PC-9 (cell line): ENCODE results near the gene GYS1. TPM values are rescaled to one million over a fixed set of nuclear protein-coding genes. Genes with fewer than 3 reads are reported as not detected.

ENCODE experiments used
- BruUV-seq: library from RNA; stranded (reverse); fragments of 400-500 nt; replicated peaks from 2 replicates; lab custom pipeline; 2021; lab: Mats Ljungman, UMichigan
- CTCF ChIA-PET: fragments of 300-600 bp; sonication (Branson Sonifier 250); formaldehyde crosslinking; loops from one replicate; lab custom pipeline; 2022; ENCODE audit warnings: antibody characterized with exemption; lab: Charles Lee
- POLR2A ChIA-PET: fragments of 300-600 bp; sonication (Branson Sonifier 250); formaldehyde crosslinking; loops from one replicate; lab custom pipeline; 2022; ENCODE audit warnings: antibody characterized with exemption; ENCODE audit not compliant: unreplicated experiment; lab: Charles Lee
- DNase-seq, 2 experiments: peaks; one replicate each; pipeline versions ENCODE4 v3.0.0 to v3.0.0-alpha.2; 2015 to 2022; ENCODE audit warnings: mixed read lengths in 1 of 2
- H2AFZ ChIP-seq: fragments of 200-600 bp; sonication (generic); 2 replicates; pipeline ENCODE4 v1.8.1; 2017; ENCODE audit warnings: antibody characterized with exemption
- H3F3A ChIP-seq: fragments of 200-600 bp; sonication (generic); 2 replicates; pipeline ENCODE4 v1.8.1; 2017; ENCODE audit warnings: antibody characterized with exemption, mild to moderate bottlenecking, low read depth; ENCODE audit not compliant: insufficient read depth
- H3K27ac ChIP-seq: fragments of 200-600 bp; sonication (generic); 2 replicates; pipeline ENCODE4 v1.6.1; 2016; ENCODE audit warnings: mixed run types
- H3K27me3 ChIP-seq: fragments of 200-600 bp; sonication (generic); 2 replicates; pipeline ENCODE4 v1.6.1; 2016; ENCODE audit warnings: low read depth, mixed run types; ENCODE audit not compliant: insufficient read depth
- H3K36me3 ChIP-seq: fragments of 200-600 bp; sonication (generic); 2 replicates; pipeline ENCODE4 v1.6.1; 2016; ENCODE audit warnings: low read depth, mixed run types
- H3K4me1 ChIP-seq: fragments of 200-600 bp; sonication (generic); replicated peaks from 2 replicates; pipeline ENCODE4 v1.6.1; 2016; ENCODE audit warnings: mixed run types; ENCODE audit not compliant: insufficient read depth
- H3K4me2 ChIP-seq: fragments of 200-600 bp; sonication (generic); 2 replicates; pipeline ENCODE4 v1.6.1; 2017; ENCODE audit warnings: mixed run types
- H3K4me3 ChIP-seq: fragments of 200-600 bp; sonication (generic); 2 replicates; pipeline ENCODE4 v1.6.1; 2016; ENCODE audit warnings: mixed run types
- H3K79me2 ChIP-seq: fragments of 200-600 bp; sonication (generic); 2 replicates; pipeline ENCODE4 v1.6.1; 2017; ENCODE audit warnings: low read depth, mixed run types
- H3K9me2 ChIP-seq: fragments of 200-600 bp; sonication (generic); 2 replicates; pipeline ENCODE4 v1.8.1; 2017; ENCODE audit warnings: mild to moderate bottlenecking; ENCODE audit not compliant: insufficient read depth
- H3K9me3 ChIP-seq: fragments of 200-600 bp; sonication (generic); 2 replicates; pipeline ENCODE4 v1.8.1; 2016; ENCODE audit warnings: low read depth; ENCODE audit not compliant: insufficient read depth
- H4K20me1 ChIP-seq: fragments of 200-600 bp; sonication (generic); 2 replicates; pipeline ENCODE4 v1.8.1; 2017; ENCODE audit not compliant: insufficient read depth
- CTCF ChIP-seq: fragments of 200-600 bp; sonication (generic); conservative IDR thresholded peaks from 2 replicates; pipeline ENCODE4 v1.6.1; 2017; ENCODE audit warnings: mixed run types, antibody characterized with exemption, mild to moderate bottlenecking, moderate library complexity
- EZH2 ChIP-seq: fragments of 200-600 bp; sonication (generic); IDR thresholded peaks from 2 replicates; pipeline ENCODE4 v1.8.0; 2017; ENCODE audit warnings: antibody characterized with exemption, low read depth
- intact Hi-C: fragments of 100-400 bp; cut with micrococcal nuclease; formaldehyde crosslinking; loops from one replicate; pipeline ENCODE4 v1.10.0; 2022; ENCODE audit not compliant: unreplicated experiment
- total RNA-seq: library from RNA; stranded (reverse); gene quantifications from 2 replicates; pipeline ENCODE4 v1.2.3, GENCODE V29; 2021

The GYS1 gene
- total RNA-seq, 1 experiment from 2014 or later = 54.2 TPM

- Histone ChIP-seq H2AFZ (no peak overlapping the region), H3K9me2 (no peaks in the 10 kb centered on the region), H3K27me3 (no peaks in the 10 kb centered on the region), H4K20me1 (peaks cover 4% of the 10 kb centered on the region; the same call in 1 of the 2 replicates), H3K27ac (no peak overlapping the region), H3K4me2 (no peak overlapping the region), H3F3A (peaks cover 20% of the 10 kb centered on the region), H3K4me3 (no peak overlapping the region), H3K4me1 (peaks cover 9% of the 10 kb centered on the region; the same call in 1 of the 2 replicates), H3K9me3 (no peaks in the 10 kb centered on the region), H3K79me2 (no peaks in the 10 kb centered on the region), H3K36me3 (peaks cover 7% of the 10 kb centered on the region; the same call in 1 of the 2 replicates)
- DNase-seq = no peak
- TF ChIP-seq CTCF (no peak), EZH2 (no peak)
- no TSS peak for BruUV-seq
- POLR2A ChIA-PET = no interaction called here
- intact Hi-C loops = loop anchor here (5.0 kb wide), 1 partner anchor 42 kb away; the partner anchor contains the start of gene CGB7
- CTCF ChIA-PET = no interaction called here
Measured at GRCh38 chr19:49014870-49015255, 21.8 kb upstream of the GYS1 start.

GRCh38 chr19:49014123-49014869, 21.2 kb upstream of the GYS1 start:
- Histone ChIP-seq H3K27ac (no peak overlapping the region), H3K4me3 (no peak overlapping the region), H3K27me3 (no peaks in the 10 kb centered on the region), H3F3A (peaks cover 20% of the 10 kb centered on the region), H3K9me3 (no peaks in the 10 kb centered on the region), H4K20me1 (peaks cover 8% of the 10 kb centered on the region; the same call in 1 of the 2 replicates), H3K9me2 (no peaks in the 10 kb centered on the region), H3K4me1 (peaks cover 9% of the 10 kb centered on the region; the same call in 1 of the 2 replicates), H2AFZ (no peak overlapping the region), H3K79me2 (no peaks in the 10 kb centered on the region), H3K4me2 (no peak overlapping the region), H3K36me3 (peaks cover 7% of the 10 kb centered on the region; the same call in 1 of the 2 replicates)
- DNase-seq = no peak
- intact Hi-C loops = no loop called here
- CTCF ChIA-PET = no interaction called here
- POLR2A ChIA-PET = interaction anchor here (0.6 kb wide), 1 partner anchor 10 kb away, joined by 3 read pairs; no protein-coding TSS in a partner anchor
- BruUV-seq = no TSS peak
- TF ChIP-seq CTCF = no peak
- no peak for TF ChIP-seq EZH2

GRCh38 chr19:49011194-49011593, 18.1 kb upstream of the GYS1 start:
- no peaks in the 10 kb centered on the region for H3K27me3 ChIP-seq
- H3K4me2 ChIP-seq = no peak overlapping the region
- TF ChIP-seq CTCF (no peak), EZH2 (no peak)
- peaks cover 29% of the 10 kb centered on the region for H3F3A ChIP-seq
- no peak overlapping the region for H2AFZ ChIP-seq
- H3K4me1 ChIP-seq = no peaks in the 10 kb centered on the region
- DNase-seq = no peak
- H3K9me2 ChIP-seq = no peaks in the 10 kb centered on the region
- ChIA-PET POLR2A (no interaction called here), CTCF (no interaction called here)
- no peaks in the 10 kb centered on the region for H3K79me2 ChIP-seq
- H3K4me3 ChIP-seq = no peak overlapping the region
- BruUV-seq = no TSS peak
- H3K27ac ChIP-seq = no peak overlapping the region
- peaks cover 25% of the 10 kb centered on the region for H3K36me3 ChIP-seq
- intact Hi-C loops = no loop called here
- peaks cover 8% of the 10 kb centered on the region; the same call in 1 of the 2 replicates for H4K20me1 ChIP-seq
- H3K9me3 ChIP-seq = no peaks in the 10 kb centered on the region
